Transverse colon (tissue), 4 donors: ENCODE measurements around the gene DPH7. TPM values are rescaled to one million over a fixed set of nuclear protein-coding genes. Genes with fewer than 3 reads are reported as not detected.
"Not testable (repeated sequence)": the region's sequence is repeated elsewhere in the genome, so short reads cannot be mapped to it uniquely, and the experiment has no call there.

Experiments used
- DNase-seq: peaks from one replicate; pipeline ENCODE4 v3.0.0-alpha.2; 2019
- H3K27ac ChIP-seq, 4 donors: fragments of 200-600 bp; sonication (generic); 2 replicates each; pipeline ENCODE4 v1.5.1; 2016 to 2018; ENCODE audit warnings: inconsistent platforms in 4 of 4
- H3K27me3 ChIP-seq: fragments of 200-600 bp; sonication (generic); 2 replicates; pipeline ENCODE4 v1.5.1; 2017; ENCODE audit warnings: inconsistent platforms
- H3K36me3 ChIP-seq, 4 donors: fragments of 200-600 bp; sonication (generic); 2 replicates each; pipeline ENCODE4 v1.5.1; 2017 to 2019; ENCODE audit warnings: inconsistent platforms in 4 of 4
- H3K4me1 ChIP-seq, 4 donors: fragments of 200-600 bp; sonication (generic); 2 replicates each; pipeline ENCODE4 v1.5.1; 2017 to 2020; ENCODE audit warnings: inconsistent platforms in 4 of 4
- H3K4me3 ChIP-seq, 4 donors: fragments of 200-600 bp; sonication (generic); 1 replicate in 1 of 4; 2 replicates in 3 of 4; pipeline versions ENCODE4 v1.5.1 to v1.6.1; 2017 to 2019; ENCODE audit warnings: inconsistent platforms in 4 of 4
- H3K9me3 ChIP-seq, 2 donors: fragments of 200-600 bp; sonication (generic); 2 replicates each; pipeline ENCODE4 v1.5.1; 2017 to 2019; ENCODE audit warnings: inconsistent platforms in 2 of 2
- CTCF ChIP-seq, 5 experiments: fragments of 200-600 bp in 3 of 5; fragments of 450-650 bp in 2 of 5; sonication (generic) in 3 of 5; IDR thresholded peaks; 1 replicate in 2 of 5; 2 replicates in 3 of 5; pipeline ENCODE4 v1.5.1; 2016 to 2017; ENCODE audit warnings: antibody characterized with exemption in 5 of 5, inconsistent platforms in 3 of 5, mild to moderate bottlenecking in 2 of 5, moderate library complexity in 1 of 5
- EP300 ChIP-seq: sonication (generic); formaldehyde crosslinking; IDR thresholded peaks from one replicate; pipeline ENCODE4 v1.6.1; 2017; ENCODE audit warnings: antibody characterized with exemption, low read depth
- POLR2A ChIP-seq: fragments of 450-650 bp; IDR thresholded peaks from one replicate; pipeline ENCODE4 v1.6.1; 2016; ENCODE audit warnings: antibody characterized with exemption, mild to moderate bottlenecking, moderate library complexity
- POLR2AphosphoS5 ChIP-seq, 3 donors: sonication (generic); formaldehyde crosslinking; IDR thresholded peaks; one replicate each; pipeline ENCODE4 v1.6.1; 2016; ENCODE audit warnings: antibody characterized with exemption in 3 of 3
- WGBS, 2 donors: methylation state at CpG; one replicate each; pipeline ENCODE4 v1.1.5; 2018; ENCODE audit warnings: low coverage in 1 of 2; 5-methylcytosine and 5-hydroxymethylcytosine counted together
- in situ Hi-C, 4 donors: fragments of 200-750 bp; cut with MboI; loops; one replicate each; pipeline versions ENCODE4 v1.15.0 to v1.15.1; 2017; ENCODE audit warnings: low sequenced_read_pairs in 3 of 4, low pct_ligation_motif_present in 1 of 4, low pct_unique_long_range_greater_than_20kb in 1 of 4
- intact Hi-C: fragments of 100-400 bp; cut with DNase I; formaldehyde crosslinking; loops from one replicate; pipeline ENCODE4 v1.15.1; 2023; ENCODE audit warnings: low total_unique reads
- total RNA-seq, 4 donors: library from RNA; depleted of rRNA; stranded (reverse); fragments of >200 nt; gene quantifications; one replicate each; pipeline ENCODE4 v1.1.0, GENCODE V29; 2016

The DPH7 gene
- total RNA-seq, 4 donors from 2014 or later = 28.8 to 53.5 (median 36.6) TPM

- intact Hi-C loops = no loop called here
- WGBS, 2 donors = 85 to 100% methylated on average over 1 to 10 of the region's 10 CpGs
- H3K27me3 ChIP-seq = no peaks in the 10 kb centered on the region
These were observed 62.4 kb downstream of the DPH7 start for GRCh38 chr9:137516144-137516917.

GRCh38 chr9:137515338-137515724, 63.4 kb downstream of the DPH7 start:
- Histone ChIP-seq H3K27ac (no peak overlapping the region), H3K9me3 (no peaks in the 10 kb centered on the region), H3K4me3 (no peak overlapping the region), H3K27me3 (no peaks in the 10 kb centered on the region), H3K4me1 (no peaks in the 10 kb centered on the region), H3K36me3 (no peaks in the 10 kb centered on the region)
- WGBS, 2 donors = 91% methylated on average over 18 of the region's 23 CpGs; no CpG with 5 or more reads in 1 of the 2 donors
- TF ChIP-seq EP300 (no peak), CTCF (IDR thresholded peaks at IDR 0.05) (no peak), POLR2AphosphoS5 (IDR thresholded peaks at IDR 0.05) (no peak), POLR2A (no peak)
- no peak for DNase-seq
- intact Hi-C loops (no loop called here), in situ Hi-C loops (no loop called here)

More at GRCh38 chr9:137516144-137516917, 62.4 kb downstream of the DPH7 start:
- no peaks in the 10 kb centered on the region for H3K4me1 ChIP-seq
- in situ Hi-C loops = no loop called here
- no peaks in the 10 kb centered on the region for H3K9me3 ChIP-seq
- no peak overlapping the region for H3K4me3 ChIP-seq
- TF ChIP-seq POLR2A = no peak
- no peak for TF ChIP-seq EP300
- TF ChIP-seq POLR2AphosphoS5 (IDR thresholded peaks at IDR 0.05) = no peak
- TF ChIP-seq CTCF (IDR thresholded peaks at IDR 0.05) = no peak
- no peak overlapping the region for H3K27ac ChIP-seq
- no peak for DNase-seq
- no peaks in the 10 kb centered on the region for H3K36me3 ChIP-seq

- no peak for TF ChIP-seq POLR2A
- H3K4me3 ChIP-seq = no peak overlapping the region
- no peaks in the 10 kb centered on the region for H3K4me1 ChIP-seq
- in situ Hi-C loops (no loop called here), intact Hi-C loops (no loop called here)
- 89% methylated on average over 24 of the region's 30 CpGs; no CpG with 5 or more reads in 1 of the 2 donors for WGBS, 2 donors
- no peaks in the 10 kb centered on the region for H3K27me3 ChIP-seq
- no peaks in the 10 kb centered on the region for H3K36me3 ChIP-seq
- no peak overlapping the region for H3K27ac ChIP-seq
- H3K9me3 ChIP-seq = no peaks in the 10 kb centered on the region
- no peak for DNase-seq
These were observed 63.9 kb downstream of the DPH7 start for GRCh38 chr9:137514691-137515337.

- H3K4me3 ChIP-seq, in situ Hi-C loops, intact Hi-C loops, H3K9me3 ChIP-seq, H3K36me3 ChIP-seq, H3K4me1 ChIP-seq, H3K27me3 ChIP-seq: not testable (repeated sequence)
- DNase-seq = peak; percentile 36
- 62% methylated on average over 20 of the region's 42 CpGs; no CpG with 5 or more reads in 1 of the 2 donors for WGBS, 2 donors
- peak overlapping the region in 2 of 4 donors; percentile 1 to 13 for H3K27ac ChIP-seq
These were observed 64.7 kb downstream of the DPH7 start for GRCh38 chr9:137513801-137514570.

- H3K4me3 ChIP-seq, H3K9me3 ChIP-seq, DNase-seq, in situ Hi-C loops, H3K4me1 ChIP-seq, H3K27me3 ChIP-seq, H3K27ac ChIP-seq, intact Hi-C loops, H3K36me3 ChIP-seq: not testable (repeated sequence)
- WGBS, 2 donors = 79 to 100% methylated on average over 2 to 5 of the region's 5 CpGs
These were observed 65.6 kb downstream of the DPH7 start for GRCh38 chr9:137513136-137513535.
